Kidney (tissue), 14 donors: ENCODE results near the gene EPAS1. TPM values are rescaled to one million over a fixed set of nuclear protein-coding genes. Genes with fewer than 3 reads are reported as not detected.

Experiments used
- DNase-seq, 5 donors: peaks; one replicate each; pipeline ENCODE4 v3.0.0-alpha.2; 2013 to 2020
- FAIRE-seq: peaks from 2 replicates; lab custom pipeline; 2012; peaks lifted over from hg19 to GRCh38; lab: Jason Lieb, UNC
- H3K27ac ChIP-seq, 2 donors: one replicate each; pipeline ENCODE4 v1.7.0; 2013; ENCODE audit warnings: low read depth in 2 of 2, low read length in 2 of 2, inconsistent platforms in 1 of 2
- H3K27me3 ChIP-seq: one replicate; pipeline ENCODE4 v1.7.1; 2013; ENCODE audit warnings: low read length, inconsistent platforms; ENCODE audit not compliant: control insufficient read depth, insufficient read depth
- H3K36me3 ChIP-seq, 3 donors: one replicate each; pipeline versions ENCODE4 v1.7.0 to v1.7.1; 2013; ENCODE audit warnings: low read length in 3 of 3, control low read depth in 1 of 3, inconsistent platforms in 1 of 3; ENCODE audit not compliant: insufficient read depth in 3 of 3, control insufficient read depth in 2 of 3
- H3K4me1 ChIP-seq, 3 donors: one replicate each; pipeline versions ENCODE4 v1.7.0 to v1.7.1; 2013; ENCODE audit warnings: low read length in 3 of 3, inconsistent platforms in 1 of 3, low read depth in 1 of 3; ENCODE audit not compliant: control insufficient read depth in 2 of 3, insufficient read depth in 2 of 3
- H3K4me3 ChIP-seq, 3 donors: one replicate each; pipeline versions ENCODE4 v1.7.0 to v1.8.1; 2013; ENCODE audit warnings: low read length in 3 of 3, control low read depth in 1 of 3, inconsistent platforms in 1 of 3
- H3K9ac ChIP-seq, 3 donors: one replicate each; pipeline versions ENCODE4 v1.7.0 to v1.7.1; 2013; ENCODE audit warnings: low read length in 3 of 3, control low read depth in 1 of 3, inconsistent platforms in 1 of 3
- H3K9me3 ChIP-seq, 3 donors: one replicate each; pipeline versions ENCODE4 v1.7.0 to v1.7.1; 2013; ENCODE audit warnings: low read length in 3 of 3, control low read depth in 1 of 3, inconsistent platforms in 1 of 3; ENCODE audit not compliant: control insufficient read depth in 2 of 3, insufficient read depth in 1 of 3
- CTCF ChIP-seq: IDR thresholded peaks from 3 replicates; pipeline ENCODE4 v1.5.1; 2012; ENCODE audit warnings: mild to moderate bottlenecking, moderate library complexity, borderline replicate concordance; ENCODE audit not compliant: insufficient read depth; ENCODE audit errors: extremely low read depth
- intact Hi-C: fragments of 100-400 bp; cut with DNase I; formaldehyde crosslinking; loops from one replicate; pipeline ENCODE4 v1.11.1; 2022
- polyA plus RNA-seq: library from polyadenylated mRNA; stranded (reverse); fragments of 350-450 nt; fragmentation: Illumina TruSeq; extraction: RNeasy Lipid Tissue Mini Kit (QIAGEN cat#74804); gene quantifications from one replicate; pipeline ENCODE4 v1.2.3, GENCODE V29; 2014; ENCODE audit warnings: low read depth, low replicate concordance; ENCODE audit not compliant: insufficient read depth
- total RNA-seq: library from RNA; stranded (reverse); fragmentation: NEBNext Ultra II Directional; extraction: Animal tissue kit (Norgen Biotek cat#: 25700); gene quantifications from one replicate; pipeline ENCODE4 v1.2.1, GENCODE V29; 2021
- donor health status: control.
- donor health status: control.
- donor health status: control.
- donor health status: control.
- donor health status: control.
- donor health status: DM: yes; HTN: yes; CAD: no.
- donor health status: Normal renal cell carcinoma (clear cell type).

The EPAS1 gene
- total and polyA plus RNA-seq, 2 donors from 2014 or later = 142 to 398 TPM

- no peaks in the 10 kb centered on the region for H3K36me3 ChIP-seq
- no peaks in the 10 kb centered on the region for H3K4me1 ChIP-seq
- H3K4me3 ChIP-seq = no peak overlapping the region
- intact Hi-C loops = no loop called here
- TF ChIP-seq CTCF = no peak
- H3K9me3 ChIP-seq = peaks cover 0 to 7% (median 2%) of the 10 kb centered on the region in 3 donors
- H3K27me3 ChIP-seq = no peaks in the 10 kb centered on the region
- H3K27ac ChIP-seq = no peak overlapping the region
- DNase-seq = no peak
- H3K9ac ChIP-seq = no peak overlapping the region
- no peak for FAIRE-seq
These were observed 114.8 kb downstream of the EPAS1 start for GRCh38 chr2:46411985-46412384.

GRCh38 chr2:46413111-46413510 lies 115.9 kb downstream of the EPAS1 start:
- FAIRE-seq (no peak), DNase-seq (no peak)
- no peak overlapping the region for H3K27ac ChIP-seq
- H3K4me3 ChIP-seq = no peak overlapping the region
- H3K9ac ChIP-seq = no peak overlapping the region
- intact Hi-C loops = no loop called here
- H3K27me3 ChIP-seq = no peaks in the 10 kb centered on the region
- H3K4me1 ChIP-seq = no peaks in the 10 kb centered on the region
- H3K36me3 ChIP-seq = no peaks in the 10 kb centered on the region
- peaks cover 0 to 7% (median 2%) of the 10 kb centered on the region in 3 donors for H3K9me3 ChIP-seq
- no peak for TF ChIP-seq CTCF

GRCh38 chr2:46413631-46414030 lies 116.4 kb downstream of the EPAS1 start:
- Histone ChIP-seq H3K9ac (no peak overlapping the region), H3K27me3 (no peaks in the 10 kb centered on the region), H3K36me3 (no peaks in the 10 kb centered on the region), H3K9me3 (peaks cover 0 to 7% (median 2%) of the 10 kb centered on the region in 3 donors), H3K27ac (no peak overlapping the region), H3K4me1 (no peaks in the 10 kb centered on the region), H3K4me3 (no peak overlapping the region)
- DNase-seq (no peak), FAIRE-seq (no peak)
- intact Hi-C loops = no loop called here
- no peak for TF ChIP-seq CTCF

GRCh38 chr2:46414701-46415100 lies 117.5 kb downstream of the EPAS1 start:
- H3K9ac ChIP-seq = no peak overlapping the region
- no peak for TF ChIP-seq CTCF
- H3K4me1 ChIP-seq = no peaks in the 10 kb centered on the region
- intact Hi-C loops = no loop called here
- H3K27ac ChIP-seq = no peak overlapping the region
- no peaks in the 10 kb centered on the region for H3K36me3 ChIP-seq
- no peak overlapping the region for H3K4me3 ChIP-seq
- DNase-seq = no peak
- FAIRE-seq = no peak
- no peaks in the 10 kb centered on the region for H3K27me3 ChIP-seq
- peaks cover 0 to 7% (median 2%) of the 10 kb centered on the region in 3 donors for H3K9me3 ChIP-seq
